ENCODE measurements around the gene SND1. TPM values are rescaled to one million over a fixed set of nuclear protein-coding genes. Genes with fewer than 3 reads are reported as not detected.

Gene SND1
- total and polyA plus RNA-seq, 10 of the 15 experiments (the other 5 are each of a cell fraction or from before 2014, with no cell fraction given) = 52.4 to 270 (median 146) TPM

DNA sequence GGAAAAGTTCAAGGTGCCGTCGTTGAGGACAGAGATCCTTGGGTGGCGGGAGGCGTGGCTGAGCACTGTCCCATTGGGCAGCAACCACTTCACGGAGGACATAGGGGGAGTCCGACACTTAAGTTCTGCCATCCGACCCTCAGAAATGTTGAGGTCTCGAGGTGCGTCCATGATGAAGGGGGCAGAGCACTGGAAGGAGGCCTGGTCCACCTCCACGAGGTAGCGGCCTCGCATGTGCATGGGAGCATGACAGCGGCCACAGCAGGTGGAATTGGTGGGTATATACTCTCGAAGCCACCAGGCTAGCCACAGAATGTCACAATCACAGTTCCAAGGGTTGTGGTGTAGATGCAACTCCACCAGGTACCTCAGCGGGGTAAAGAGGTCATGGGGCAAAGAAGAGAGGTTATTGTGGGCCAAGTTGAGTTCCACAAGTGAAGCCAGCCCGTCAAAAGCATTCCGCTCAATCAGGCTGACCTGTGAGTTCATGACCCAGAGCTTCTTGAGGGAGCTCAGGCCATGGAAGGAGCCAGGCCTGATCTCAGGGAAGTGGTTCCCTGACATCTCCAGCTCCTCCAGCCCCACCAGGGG, 377.5 kb downstream of the SND1 start:
- no peak for DNase-seq (ENCODE audit: low read depth, low spot score)
- no peak for ATAC-seq

More for the DNA sequence above, 377.5 kb downstream of the SND1 start:
- BruUV-seq (replicated peaks) = no TSS peak
- Histone ChIP-seq H3K79me2 (ENCODE audit: control insufficient read depth, insufficient read depth, low read length) (no peaks in the 10 kb centered on the region; the same call in 1 of the 2 replicates), H3K27me3 (replicated peaks in 1 of 2; ENCODE audit: control insufficient read depth in 2 of 2, insufficient read depth in 2 of 2, low read length in 1 of 2) (no peaks in the 10 kb centered on the region), H3K27ac (ENCODE audit: control insufficient read depth, insufficient read depth) (no peak overlapping the region), H3K9ac (ENCODE audit: control insufficient read depth, insufficient read depth, low read length) (no peak overlapping the region), H3K4me1 (ENCODE audit: control insufficient read depth, insufficient read depth, low read length) (peaks cover 6% of the 10 kb centered on the region; the same call in 1 of the 2 replicates), H3K36me3 (ENCODE audit: control insufficient read depth in 2 of 2, insufficient read depth in 2 of 2, low read length in 1 of 2) (peaks cover 9 to 15% of the 10 kb centered on the region in 2 experiments), H2AFZ (ENCODE audit: control insufficient read depth, low read depth, low read length) (no peak overlapping the region), H3K9me3 (replicated peaks; ENCODE audit: control insufficient read depth, insufficient read depth, low read length) (no peaks in the 10 kb centered on the region; the same call in 2 of the 3 replicates), H3K4me2 (ENCODE audit: control insufficient read depth, insufficient read depth) (no peak overlapping the region), H3K4me3 (no peak overlapping the region), H4K20me1 (ENCODE audit: control insufficient read depth, insufficient read depth) (peaks cover 15% of the 10 kb centered on the region; the same call in 1 of the 2 replicates)
- no peak for TF ChIP-seq NRF1 (conservative IDR thresholded peaks at IDR 0.05; ENCODE audit: low read depth, low read length)
- TF ChIP-seq E2F8 (IDR thresholded peaks at IDR 0.05; ENCODE audit: low read depth, partially characterized antibody) = no peak
- ChIA-PET POLR2A (no interaction called here), CTCF (interaction anchor here (1.3 kb wide), 1 partner anchor 180 kb away, joined by 4 read pairs; no protein-coding TSS in a partner anchor), RAD21 (ENCODE audit: unreplicated experiment) (no interaction called here), SMC1A (ENCODE audit: uncharacterized antibody, unreplicated experiment) (interaction anchor here (1.2 kb wide), 1 partner anchor 9 kb away, joined by 3 read pairs; no protein-coding TSS in a partner anchor)
- WGBS (ENCODE audit: insufficient coverage, insufficient replicate concordance, low lambda C conversion rate, missing lambda C conversion rate) = 98% methylated on average over 17 of the region's 17 CpGs
- no peak for FAIRE-seq
- intact Hi-C loops (cut with micrococcal nuclease; ENCODE audit: unreplicated experiment) = no loop called here
- in situ Hi-C loops (cut with MboI) = no loop called here

Measured in GM12878 (cell line).